HG03064 (cell line): ENCODE measurements around the gene CFD.
"Not testable (repeated sequence)": the region's sequence is repeated elsewhere in the genome, so short reads cannot be mapped to it uniquely, and the experiment has no call there.

Source experiments
- ATAC-seq: cut with Tn5 transposase; IDR thresholded peaks from one replicate; pipeline ENCODE4 v1.9.1; 2021; ENCODE audit warnings: low read depth; ENCODE audit not compliant: unreplicated experiment

CFD gene

GRCh38 chr19:885536-886224 lies 26.2 kb downstream of the CFD start:
- no peak for ATAC-seq

GRCh38 chr19:887072-887471 lies 27.6 kb downstream of the CFD start:
- no peak for ATAC-seq

- ATAC-seq = no peak
Observed at GRCh38 chr19:887599-887998, 28.1 kb downstream of the CFD start.

GRCh38 chr19:888581-889385 lies 29.3 kb downstream of the CFD start:
- ATAC-seq = no peak

GRCh38 chr19:889662-890295 lies 30.3 kb downstream of the CFD start:
- ATAC-seq = no peak

GRCh38 chr19:890831-891230 lies 31.4 kb downstream of the CFD start:
- ATAC-seq = no peak

- not testable (repeated sequence) for ATAC-seq
Observed at GRCh38 chr19:891421-892200, 32.1 kb downstream of the CFD start.

- ATAC-seq = no peak
Observed at GRCh38 chr19:892243-892893, 32.9 kb downstream of the CFD start.

- peak; percentile 76 for ATAC-seq
Observed at GRCh38 chr19:892894-893689, 33.6 kb downstream of the CFD start, which contains the start of the genes MED16 and RNU6-9. TSS of gene MED16 (minus strand) at chr19:893187. CDS start at chr19:891131, 2,056 bp downstream. TSS of gene RNU6-9 (plus strand) at chr19:893484.

- ATAC-seq = no peak
Observed at GRCh38 chr19:896434-896833, 37.0 kb downstream of the CFD start.

GRCh38 chr19:896999-897398 lies 37.5 kb downstream of the CFD start:
- ATAC-seq = no peak

- ATAC-seq = no peak
Observed at GRCh38 chr19:897442-898039, 38.1 kb downstream of the CFD start.

- no peak for ATAC-seq
Observed at GRCh38 chr19:898663-899062, 39.2 kb downstream of the CFD start.

GRCh38 chr19:899336-900042 lies 40.0 kb downstream of the CFD start:
- ATAC-seq = no peak

GRCh38 chr19:900043-900301 lies 40.5 kb downstream of the CFD start:
- ATAC-seq = no peak

GRCh38 chr19:900302-901111 lies 41.0 kb downstream of the CFD start:
- ATAC-seq = no peak

GRCh38 chr19:901216-902092 lies 42.0 kb downstream of the CFD start:
- ATAC-seq = no peak
